PC-3 (cell line): ENCODE data around the gene DNAJB6.

Source experiments
- CTCF ChIP-seq: fragments of 300-600 bp; sonication (generic); conservative IDR thresholded peaks from 2 replicates; pipeline ENCODE4 v1.5.1; 2017; ENCODE audit warnings: antibody characterized with exemption, low read depth, mild to moderate bottlenecking, low read length
- EZH2phosphoT487 ChIP-seq: fragments of 300-600 bp; sonication (generic); IDR thresholded peaks from 2 replicates; pipeline ENCODE4 v1.6.1; 2018; ENCODE audit warnings: mild to moderate bottlenecking, antibody characterized with exemption, low read length, borderline replicate concordance

- TF ChIP-seq CTCF (no peak), EZH2phosphoT487 (no peak)
These were observed 38.6 kb downstream of the DNAJB6 start for GRCh38 chr7:157375410-157375809.
